Measurements from ENCODE around the gene ZNF697.

Gene ZNF697

DNA sequence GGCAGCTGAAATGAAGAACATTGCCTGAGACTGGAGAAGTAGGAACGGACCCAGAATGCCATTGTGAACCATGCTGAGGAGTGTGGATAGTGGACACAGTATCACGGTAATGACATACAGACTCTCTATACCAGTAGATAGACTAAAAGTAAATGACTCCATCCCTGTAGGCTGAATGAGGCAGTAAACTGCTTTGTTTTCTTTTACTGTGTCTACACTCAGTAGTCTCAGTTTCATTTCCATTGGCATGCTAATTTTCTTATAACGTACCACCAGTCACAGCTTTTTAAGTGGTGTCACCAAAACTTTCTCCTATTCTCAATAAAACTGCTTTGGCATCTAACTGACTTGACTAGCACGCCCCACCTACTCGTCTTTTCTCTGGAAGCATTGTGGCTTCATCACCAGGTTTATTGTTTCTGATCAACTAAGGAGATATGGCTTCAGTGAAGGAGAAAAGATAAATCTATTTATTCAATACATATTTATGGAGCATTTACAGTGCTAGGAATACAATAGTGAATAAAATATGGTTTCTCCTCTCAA, 8.4 kb upstream of the ZNF697 start (continued):
- TF ChIP-seq ZNF18 (tag by site-specific recombination; IDR thresholded peaks at IDR 0.05) (no peak), ZNF747 (tag by site-specific recombination; IDR thresholded peaks at IDR 0.05) (no peak), GLI2 (tag by site-specific recombination; IDR thresholded peaks at IDR 0.05; ENCODE audit: borderline replicate concordance, low read depth) (no peak), ZNF549 (tag by site-specific recombination; IDR thresholded peaks at IDR 0.05) (no peak), ZBTB20 (tag by site-specific recombination; IDR thresholded peaks at IDR 0.05) (no peak), ELK4 (IDR thresholded peaks at IDR 0.05; ENCODE audit: borderline replicate concordance, low read depth, low read length) (no peak)

DNA sequence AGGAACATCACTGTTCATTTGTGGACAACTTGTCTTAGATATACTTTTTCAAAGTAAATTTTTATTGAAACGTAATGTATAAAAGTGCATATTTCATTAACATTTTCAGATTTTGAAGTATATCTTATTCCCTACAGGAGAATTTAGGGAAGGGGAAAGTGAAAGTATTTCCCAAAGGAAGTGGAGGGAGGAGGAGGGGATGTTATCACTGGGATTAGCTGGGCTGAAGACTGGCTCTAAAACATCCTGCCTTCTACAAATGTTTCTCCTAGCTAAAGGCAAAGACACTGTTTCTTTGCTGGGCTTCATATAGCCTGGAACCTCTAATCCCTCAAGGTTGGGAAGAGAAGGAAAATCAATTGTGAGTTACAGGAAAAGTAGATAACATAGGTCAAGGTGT, 7.1 kb upstream of the ZNF697 start:
- Histone ChIP-seq H3K27ac (ENCODE audit: extremely low read depth, low read depth, low read length) (no peak overlapping the region), H3K36me3 (ENCODE audit: control insufficient read depth in 2 of 2, insufficient read depth in 1 of 2, low read length in 2 of 2) (no peaks in the 10 kb centered on the region), H3K9me3 (ENCODE audit: control insufficient read depth, insufficient read depth, low read depth, low read length) (no peaks in the 10 kb centered on the region), H3K4me1 (ENCODE audit: control insufficient read depth, insufficient read depth, low read length) (no peaks in the 10 kb centered on the region), H3K4me3 (ENCODE audit: low read depth, low read length) (no peak overlapping the region)
- POLR2A ChIA-PET = no interaction called here
- TF ChIP-seq ZNF140 (tag by site-specific recombination; IDR thresholded peaks at IDR 0.05) = no peak
- 0 out of 2 replicates have a peak, but pooled peaks have one; percentile 36 for TF ChIP-seq PRDM1 (tag by site-specific recombination; IDR thresholded peaks at IDR 0.05)
- no peak for TF ChIP-seq ZNF274 (IDR thresholded peaks at IDR 0.05; ENCODE audit: low read length)
- TF ChIP-seq ZNF274 (tag by site-specific recombination; IDR thresholded peaks at IDR 0.05; ENCODE audit: borderline replicate concordance) = no peak
- TF ChIP-seq KLF7 (tag by site-specific recombination; IDR thresholded peaks at IDR 0.05; ENCODE audit: borderline replicate concordance) = no peak
- no peak for TF ChIP-seq ZNF626 (tag by site-specific recombination; IDR thresholded peaks at IDR 0.05)
- CTCF ChIA-PET = interaction anchor here (0.6 to 3.2 kb wide), 7 partner anchors 9 to 107 kb away, joined by 3 to 21 read pairs (median 4); no protein-coding TSS in a partner anchor

- POLR2A ChIA-PET = no interaction called here
Measured at GRCh38 chr1:119653839-119654170, 5.7 kb upstream of the ZNF697 start.

More at GRCh38 chr1:119653839-119654170, 5.7 kb upstream of the ZNF697 start:
- Histone ChIP-seq H3K9me3 (ENCODE audit: control insufficient read depth, insufficient read depth, low read depth, low read length) (no peaks in the 10 kb centered on the region), H3K4me1 (ENCODE audit: control insufficient read depth, insufficient read depth, low read length) (no peaks in the 10 kb centered on the region), H3K27ac (ENCODE audit: extremely low read depth, low read depth, low read length) (no peak overlapping the region), H3K4me3 (ENCODE audit: low read depth, low read length) (no peak overlapping the region), H3K36me3 (ENCODE audit: control insufficient read depth in 2 of 2, insufficient read depth in 1 of 2, low read length in 2 of 2) (no peaks in the 10 kb centered on the region)
- CTCF ChIA-PET = interaction anchor here (1.1 to 3.2 kb wide), 5 partner anchors 8 to 104 kb away, joined by 3 to 21 read pairs (median 7); no protein-coding TSS in a partner anchor
- TF ChIP-seq ZNF48 (tag by site-specific recombination; IDR thresholded peaks at IDR 0.05) (no peak), ZNF174 (tag by site-specific recombination; IDR thresholded peaks at IDR 0.05) (no peak), ZNF624 (tag by site-specific recombination; IDR thresholded peaks at IDR 0.05) (no peak), ZSCAN4 (tag by site-specific recombination; IDR thresholded peaks at IDR 0.05) (no peak), PRDM1 (tag by site-specific recombination; IDR thresholded peaks at IDR 0.05) (no peak), WT1 (tag by site-specific recombination; IDR thresholded peaks at IDR 0.05) (no peak), ZNF24 (tag by site-specific recombination; IDR thresholded peaks at IDR 0.05) (no peak), ZBTB44 (tag by site-specific recombination; IDR thresholded peaks at IDR 0.05) (no peak), KLF10 (tag by site-specific recombination; IDR thresholded peaks at IDR 0.05) (no peak), ZIC2 (tag by site-specific recombination; IDR thresholded peaks at IDR 0.05) (no peak)
- TF ChIP-seq, protein P1, sequence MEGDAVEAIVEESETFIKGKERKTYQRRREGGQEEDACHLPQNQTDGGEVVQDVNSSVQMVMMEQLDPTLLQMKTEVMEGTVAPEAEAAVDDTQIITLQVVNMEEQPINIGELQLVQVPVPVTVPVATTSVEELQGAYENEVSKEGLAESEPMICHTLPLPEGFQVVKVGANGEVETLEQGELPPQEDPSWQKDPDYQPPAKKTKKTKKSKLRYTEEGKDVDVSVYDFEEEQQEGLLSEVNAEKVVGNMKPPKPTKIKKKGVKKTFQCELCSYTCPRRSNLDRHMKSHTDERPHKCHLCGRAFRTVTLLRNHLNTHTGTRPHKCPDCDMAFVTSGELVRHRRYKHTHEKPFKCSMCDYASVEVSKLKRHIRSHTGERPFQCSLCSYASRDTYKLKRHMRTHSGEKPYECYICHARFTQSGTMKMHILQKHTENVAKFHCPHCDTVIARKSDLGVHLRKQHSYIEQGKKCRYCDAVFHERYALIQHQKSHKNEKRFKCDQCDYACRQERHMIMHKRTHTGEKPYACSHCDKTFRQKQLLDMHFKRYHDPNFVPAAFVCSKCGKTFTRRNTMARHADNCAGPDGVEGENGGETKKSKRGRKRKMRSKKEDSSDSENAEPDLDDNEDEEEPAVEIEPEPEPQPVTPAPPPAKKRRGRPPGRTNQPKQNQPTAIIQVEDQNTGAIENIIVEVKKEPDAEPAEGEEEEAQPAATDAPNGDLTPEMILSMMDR (tag by site-specific recombination; IDR thresholded peaks at IDR 0.05) = no peak
